Measurements from ENCODE around the gene SLC4A5.

- TF ChIP-seq, protein P1, sequence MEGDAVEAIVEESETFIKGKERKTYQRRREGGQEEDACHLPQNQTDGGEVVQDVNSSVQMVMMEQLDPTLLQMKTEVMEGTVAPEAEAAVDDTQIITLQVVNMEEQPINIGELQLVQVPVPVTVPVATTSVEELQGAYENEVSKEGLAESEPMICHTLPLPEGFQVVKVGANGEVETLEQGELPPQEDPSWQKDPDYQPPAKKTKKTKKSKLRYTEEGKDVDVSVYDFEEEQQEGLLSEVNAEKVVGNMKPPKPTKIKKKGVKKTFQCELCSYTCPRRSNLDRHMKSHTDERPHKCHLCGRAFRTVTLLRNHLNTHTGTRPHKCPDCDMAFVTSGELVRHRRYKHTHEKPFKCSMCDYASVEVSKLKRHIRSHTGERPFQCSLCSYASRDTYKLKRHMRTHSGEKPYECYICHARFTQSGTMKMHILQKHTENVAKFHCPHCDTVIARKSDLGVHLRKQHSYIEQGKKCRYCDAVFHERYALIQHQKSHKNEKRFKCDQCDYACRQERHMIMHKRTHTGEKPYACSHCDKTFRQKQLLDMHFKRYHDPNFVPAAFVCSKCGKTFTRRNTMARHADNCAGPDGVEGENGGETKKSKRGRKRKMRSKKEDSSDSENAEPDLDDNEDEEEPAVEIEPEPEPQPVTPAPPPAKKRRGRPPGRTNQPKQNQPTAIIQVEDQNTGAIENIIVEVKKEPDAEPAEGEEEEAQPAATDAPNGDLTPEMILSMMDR (conservative IDR thresholded peaks at IDR 0.05) = no peak
- TF ChIP-seq EZH2 (IDR thresholded peaks at IDR 0.05; ENCODE audit: low read depth) = no peak
Observed at GRCh38 chr2:74222300-74222650, 120.9 kb downstream of the SLC4A5 start.
